Mesendoderm (in vitro differentiated cells): ENCODE results near the gene NAPG.
A peak's percentile ranks its signal among the peaks of the same experiment; 100 is the strongest.
"Not testable (repeated sequence)": the region's sequence is repeated elsewhere in the genome, so short reads cannot be mapped to it uniquely, and the experiment has no call there.

Experiments
- DNase-seq: peaks from one replicate; pipeline ENCODE4 v3.0.0; 2013
- H2AK5ac ChIP-seq: 2 replicates; pipeline ENCODE4 v1.6.1; 2013; ENCODE audit warnings: low read length, inconsistent platforms
- H2BK120ac ChIP-seq: 2 replicates; pipeline ENCODE4 v1.6.1; 2013; ENCODE audit warnings: low read depth, mild to moderate bottlenecking, low read length, moderate library complexity, mixed read lengths
- H2BK15ac ChIP-seq: replicated peaks from 2 replicates; pipeline ENCODE4 v1.6.1; 2013; ENCODE audit warnings: low read depth, mild to moderate bottlenecking, moderate library complexity
- H2BK5ac ChIP-seq: 2 replicates; pipeline ENCODE4 v1.6.1; 2013; ENCODE audit warnings: low read length, inconsistent platforms
- H3K18ac ChIP-seq: 2 replicates; pipeline ENCODE4 v1.6.1; 2013; ENCODE audit warnings: mild to moderate bottlenecking, low read length, mixed read lengths
- H3K23ac ChIP-seq: one replicate; pipeline ENCODE4 v1.6.1; 2013; ENCODE audit warnings: low read length
- H3K27ac ChIP-seq: 2 replicates; pipeline ENCODE4 v1.5.1; 2013; ENCODE audit warnings: low read depth, mild to moderate bottlenecking, inconsistent platforms, low read length, moderate library complexity
- H3K27me3 ChIP-seq: 2 replicates; pipeline ENCODE4 v1.6.1; 2013; ENCODE audit warnings: low read length, control low read depth, mild to moderate bottlenecking, inconsistent platforms; ENCODE audit not compliant: insufficient read depth, poor library complexity
- H3K36me3 ChIP-seq: 2 replicates; pipeline ENCODE4 v1.6.1; 2013; ENCODE audit warnings: low read length, inconsistent platforms; ENCODE audit not compliant: control insufficient read depth, insufficient read depth
- H3K4ac ChIP-seq: one replicate; pipeline ENCODE4 v1.6.1; 2013; ENCODE audit warnings: low read depth, mild to moderate bottlenecking, low read length, moderate library complexity
- H3K4me1 ChIP-seq: 2 replicates; pipeline ENCODE4 v1.6.1; 2013; ENCODE audit warnings: low read depth, low read length, inconsistent platforms; ENCODE audit not compliant: control insufficient read depth
- H3K4me2 ChIP-seq: 2 replicates; pipeline ENCODE4 v1.6.1; 2013; ENCODE audit warnings: low read length
- H3K4me3 ChIP-seq: 2 replicates; pipeline ENCODE4 v1.5.1; 2013; ENCODE audit warnings: mild to moderate bottlenecking, low read length
- H3K56ac ChIP-seq: one replicate; pipeline ENCODE4 v1.6.1; 2013; ENCODE audit warnings: low read length
- H3K79me1 ChIP-seq: 2 replicates; pipeline ENCODE4 v1.6.1; 2013; ENCODE audit warnings: low read length, inconsistent platforms
- H3K79me2 ChIP-seq: 2 replicates; pipeline ENCODE4 v1.6.1; 2013; ENCODE audit warnings: mild to moderate bottlenecking, low read length; ENCODE audit not compliant: control insufficient read depth, insufficient read depth
- H3K9ac ChIP-seq: 2 replicates; pipeline ENCODE4 v1.6.1; 2013; ENCODE audit warnings: low read length, inconsistent platforms
- H4K5ac ChIP-seq: one replicate; pipeline ENCODE4 v1.6.1; 2013; ENCODE audit warnings: low read length
- H4K8ac ChIP-seq: one replicate; pipeline ENCODE4 v1.6.1; 2013; ENCODE audit warnings: low read depth, mild to moderate bottlenecking, control low read depth, low read length, moderate library complexity
- WGBS: extraction: QIAGEN DNeasy Blood & Tissue Kit; methylation state at CpG from one replicate; pipeline ENCODE4 v1.1.7; 2013; ENCODE audit warnings: low lambda C conversion rate, missing lambda C conversion rate; ENCODE audit not compliant: insufficient coverage; ENCODE audit errors: extremely low coverage; 5-methylcytosine and 5-hydroxymethylcytosine counted together

Gene NAPG

GRCh38 chr18:10539124-10539523, 13.3 kb downstream of the NAPG start:
- H3K4ac ChIP-seq, H3K79me2 ChIP-seq, H3K9ac ChIP-seq, H2BK120ac ChIP-seq, H3K4me2 ChIP-seq, DNase-seq, H3K27me3 ChIP-seq, H4K8ac ChIP-seq, H3K23ac ChIP-seq, H3K56ac ChIP-seq, H3K79me1 ChIP-seq, H4K5ac ChIP-seq, H2BK15ac ChIP-seq, H3K18ac ChIP-seq, H3K4me3 ChIP-seq, H3K36me3 ChIP-seq, H2BK5ac ChIP-seq, H3K27ac ChIP-seq, H3K4me1 ChIP-seq, H2AK5ac ChIP-seq: not testable (repeated sequence)
- WGBS: no CpG with 5 or more reads among the region's 5 CpGs

GRCh38 chr18:10543277-10543676, 17.4 kb downstream of the NAPG start:
- Histone ChIP-seq H3K27ac (no peak overlapping the region), H3K9ac (no peak overlapping the region)

GRCh38 chr18:10544093-10544748, 18.4 kb downstream of the NAPG start:
- Histone ChIP-seq H3K27ac (no peak overlapping the region), H2BK5ac (no peak overlapping the region), H4K5ac (no peak overlapping the region), H2BK15ac (no peak overlapping the region), H3K9ac (no peak overlapping the region), H3K27me3 (no peaks in the 10 kb centered on the region), H3K23ac (no peak overlapping the region), H3K18ac (no peak overlapping the region), H3K4me3 (no peak overlapping the region), H2AK5ac (no peak overlapping the region), H3K56ac (no peak overlapping the region), H3K4me2 (no peak overlapping the region), H2BK120ac (no peak overlapping the region), H3K4ac (no peak overlapping the region), H3K4me1 (no peaks in the 10 kb centered on the region), H3K79me1 (no peaks in the 10 kb centered on the region), H4K8ac (no peak overlapping the region), H3K36me3 (peaks cover 3% of the 10 kb centered on the region), H3K79me2 (no peaks in the 10 kb centered on the region)
- no CpG with 5 or more reads among the region's 9 CpGs for WGBS
- peak; percentile 64 for DNase-seq

More at GRCh38 chr18:10543277-10543676, 17.4 kb downstream of the NAPG start:
- Histone ChIP-seq H3K4me1 (no peaks in the 10 kb centered on the region), H3K4ac (no peak overlapping the region), H2BK15ac (no peak overlapping the region), H4K8ac (no peak overlapping the region), H3K23ac (no peak overlapping the region), H3K36me3 (peaks cover 3% of the 10 kb centered on the region), H3K79me1 (no peaks in the 10 kb centered on the region), H4K5ac (no peak overlapping the region), H3K4me3 (no peak overlapping the region), H2AK5ac (no peak overlapping the region), H3K18ac (no peak overlapping the region), H3K27me3 (no peaks in the 10 kb centered on the region), H3K56ac (no peak overlapping the region), H3K79me2 (no peaks in the 10 kb centered on the region), H2BK120ac (no peak overlapping the region), H3K4me2 (no peak overlapping the region), H2BK5ac (no peak overlapping the region)
- DNase-seq: no peak

GRCh38 chr18:10546557-10547300, 20.9 kb downstream of the NAPG start:
- Histone ChIP-seq H3K36me3 (peaks cover 6% of the 10 kb centered on the region), H2BK120ac (no peak overlapping the region), H4K8ac (no peak overlapping the region), H3K4me1 (no peaks in the 10 kb centered on the region), H3K27ac (no peak overlapping the region), H3K56ac (no peak overlapping the region), H4K5ac (no peak overlapping the region), H3K4me2 (no peak overlapping the region), H3K4ac (no peak overlapping the region), H3K18ac (no peak overlapping the region), H2BK5ac (no peak overlapping the region), H3K79me2 (no peaks in the 10 kb centered on the region), H3K4me3 (no peak overlapping the region), H3K9ac (no peak overlapping the region), H3K23ac (no peak overlapping the region), H3K79me1 (no peaks in the 10 kb centered on the region), H2AK5ac (no peak overlapping the region), H3K27me3 (no peaks in the 10 kb centered on the region), H2BK15ac (no peak overlapping the region)
- no peak for DNase-seq
- no CpG with 5 or more reads among the region's 7 CpGs for WGBS

GRCh38 chr18:10552226-10552625, 26.4 kb downstream of the NAPG start:
- Histone ChIP-seq H3K4me3 (no peak overlapping the region), H3K27me3 (no peaks in the 10 kb centered on the region), H2BK5ac (no peak overlapping the region), H3K4ac (no peak overlapping the region), H2BK120ac (no peak overlapping the region), H3K4me2 (no peak overlapping the region), H4K5ac (no peak overlapping the region), H3K27ac (no peak overlapping the region), H3K79me1 (no peaks in the 10 kb centered on the region), H4K8ac (no peak overlapping the region), H3K9ac (no peak overlapping the region), H3K36me3 (peaks cover 7% of the 10 kb centered on the region), H3K79me2 (no peaks in the 10 kb centered on the region), H3K56ac (no peak overlapping the region), H2BK15ac (no peak overlapping the region), H3K18ac (no peak overlapping the region), H3K4me1 (no peaks in the 10 kb centered on the region), H3K23ac (no peak overlapping the region), H2AK5ac (no peak overlapping the region)
- DNase-seq: no peak
- WGBS: no CpG with 5 or more reads among the region's 3 CpGs
